NCI-H1105 (cell line): ENCODE measurements around the gene CLSTN2.

ENCODE experiments used
- DNase-seq: peaks from one replicate; lab custom pipeline; 2025; lab: John Stamatoyannopoulos, UW

Gene CLSTN2

DNA sequence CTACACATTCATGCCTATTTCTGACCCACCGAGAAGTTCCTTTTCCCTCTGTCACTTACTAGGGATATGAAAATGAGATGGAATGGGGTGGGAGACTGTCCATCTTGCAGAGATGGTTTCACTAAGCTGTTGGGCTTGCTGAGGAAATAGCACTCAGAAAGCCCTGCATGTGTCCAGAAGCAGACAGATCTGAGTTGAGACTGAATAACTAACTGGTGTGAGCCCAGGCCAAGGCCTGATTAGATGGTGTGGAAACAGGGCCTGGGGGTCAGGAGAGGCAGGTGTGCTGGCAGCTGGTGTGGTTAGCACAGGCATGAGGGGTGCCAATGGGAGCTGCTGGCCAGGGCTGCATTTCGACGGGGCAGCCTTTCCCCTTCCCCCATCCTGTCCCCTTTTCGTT, 72.1 kb downstream of the CLSTN2 start:
- no peak for DNase-seq

DNA sequence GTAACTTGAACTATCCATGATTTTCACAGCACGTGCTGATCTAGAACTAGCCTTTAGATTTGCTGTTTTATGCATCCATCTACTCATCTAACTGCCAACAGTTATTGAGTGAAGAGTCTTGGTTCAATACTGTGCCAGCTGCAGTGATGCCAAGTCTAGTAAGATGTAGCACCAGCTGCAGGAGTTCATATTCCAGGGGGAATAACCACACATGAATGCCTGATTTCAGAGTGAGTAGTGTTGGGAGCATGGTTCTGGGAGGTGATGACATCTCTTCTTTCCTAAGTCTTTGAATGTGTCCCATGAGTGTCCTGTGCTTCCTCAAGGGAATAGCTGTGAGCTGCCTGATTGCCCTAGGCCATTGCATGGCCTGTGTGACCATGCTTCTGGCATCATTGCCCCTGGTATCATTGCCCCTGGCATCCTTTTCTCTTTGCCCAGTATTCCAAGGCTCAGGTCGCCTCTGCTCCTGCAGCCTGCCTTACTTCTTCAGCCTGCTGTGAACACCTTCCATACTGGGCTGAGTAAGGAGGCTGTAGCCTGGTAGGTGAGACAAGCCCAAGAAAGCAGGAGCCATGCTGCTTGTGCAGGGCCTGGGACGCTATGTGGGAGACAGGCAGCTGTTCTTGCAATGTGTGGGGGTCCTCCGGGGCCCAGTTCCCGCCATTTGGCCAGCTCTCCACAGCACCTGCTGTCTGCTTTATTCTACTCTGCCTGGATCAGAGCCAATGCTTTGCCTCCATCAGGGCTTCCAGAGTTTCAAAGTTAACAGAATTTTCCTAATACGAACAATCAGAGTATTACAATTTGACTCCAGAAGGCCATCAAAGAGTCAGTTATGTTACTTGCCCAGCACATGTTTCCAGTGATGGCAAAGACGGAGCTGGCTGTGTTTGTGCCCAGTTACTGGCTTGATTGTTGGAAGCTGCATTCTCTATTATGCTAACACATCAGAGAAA, 73.2 kb downstream of the CLSTN2 start:
- peak; percentile 84 for DNase-seq

DNA sequence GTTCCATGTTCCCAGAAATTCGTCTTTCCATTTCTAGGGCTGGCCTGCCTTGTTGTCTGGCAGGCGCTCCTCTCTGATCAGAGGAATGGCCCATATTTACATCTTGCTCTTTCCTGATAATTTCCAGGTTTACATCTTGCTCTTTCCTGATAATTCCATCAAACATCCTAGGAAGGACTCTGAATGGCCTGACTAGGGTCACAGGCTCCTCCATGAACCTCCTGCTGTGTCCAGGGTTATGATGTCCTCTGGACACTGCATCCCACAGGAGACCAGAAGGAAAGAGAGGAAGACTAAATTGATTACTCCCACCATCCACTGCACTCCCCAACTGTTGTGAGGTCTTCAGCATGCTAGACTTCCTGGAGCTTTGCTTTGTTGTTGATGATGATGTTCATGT, 75.4 kb downstream of the CLSTN2 start:
- no peak for DNase-seq

DNA sequence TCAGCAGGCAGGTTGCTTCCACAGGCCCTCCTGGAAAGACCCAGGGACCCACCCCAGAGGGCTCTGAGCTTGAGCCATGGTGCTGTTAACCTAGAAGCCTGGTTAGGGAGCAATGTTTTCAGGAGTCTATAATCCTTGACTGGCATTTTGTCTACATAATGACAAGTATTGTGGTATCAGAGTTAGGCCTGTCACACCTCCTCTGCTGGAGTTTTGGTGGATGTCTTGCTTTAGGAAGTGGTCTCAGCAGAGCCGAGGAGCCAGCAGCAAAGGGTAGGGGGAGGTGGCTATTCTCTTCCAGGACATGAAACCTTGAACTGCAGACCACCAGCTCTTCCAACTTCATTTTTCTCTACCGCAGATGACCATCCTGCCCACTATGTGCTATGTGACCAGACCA, 76.1 kb downstream of the CLSTN2 start:
- DNase-seq: no peak

DNA sequence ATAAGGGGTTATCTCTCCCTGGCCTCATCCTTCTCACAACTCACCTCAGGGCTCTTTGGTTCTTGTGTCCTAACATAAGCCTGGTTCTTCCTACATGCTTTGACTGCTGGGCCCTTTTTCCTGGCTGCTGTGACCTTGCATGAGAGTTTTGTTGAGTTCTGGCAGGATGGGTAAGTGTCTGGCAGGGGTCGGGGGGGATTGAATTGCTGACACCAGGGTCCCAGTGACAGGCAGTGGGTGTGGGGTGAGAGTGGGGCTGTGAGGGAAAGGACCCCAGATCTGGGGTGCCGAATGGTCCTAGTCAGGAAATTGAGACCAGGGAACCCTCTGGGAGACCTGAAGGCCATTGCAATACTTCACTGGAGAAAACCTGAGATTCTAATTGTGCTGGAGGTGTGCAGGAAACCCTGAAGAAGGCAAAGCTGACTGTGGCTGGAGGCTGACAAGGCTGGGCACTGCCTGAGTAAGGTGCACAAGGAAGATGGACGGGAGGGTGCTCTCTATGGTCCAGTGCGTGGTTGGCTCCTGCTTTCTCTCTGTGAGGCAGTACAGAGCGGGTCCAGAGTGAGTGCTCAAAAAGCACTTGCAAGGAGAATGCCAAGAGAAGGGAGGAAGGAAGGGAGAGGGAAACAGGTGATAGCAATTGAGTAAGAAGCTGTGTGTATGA, 76.8 kb downstream of the CLSTN2 start:
- no peak for DNase-seq

DNA sequence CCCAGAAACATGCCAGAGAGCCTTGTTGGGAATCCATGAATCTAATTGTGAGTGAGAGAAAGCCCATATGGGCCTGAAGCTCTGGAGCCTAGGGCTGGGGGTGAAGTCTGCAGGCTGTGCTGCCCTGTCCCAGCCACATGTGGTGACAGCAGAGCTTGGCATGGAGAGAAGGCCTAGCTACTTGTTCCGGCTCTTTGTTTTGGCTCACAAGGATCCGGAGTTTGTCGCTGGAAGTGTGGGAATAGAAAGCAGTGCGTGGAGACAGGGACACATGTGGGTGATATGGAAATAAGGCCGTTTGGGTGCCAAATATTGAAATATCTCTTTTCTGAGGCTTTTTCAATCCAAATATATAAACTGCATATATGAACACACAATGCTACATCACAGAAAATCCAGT, 78.2 kb downstream of the CLSTN2 start:
- no peak for DNase-seq

DNA sequence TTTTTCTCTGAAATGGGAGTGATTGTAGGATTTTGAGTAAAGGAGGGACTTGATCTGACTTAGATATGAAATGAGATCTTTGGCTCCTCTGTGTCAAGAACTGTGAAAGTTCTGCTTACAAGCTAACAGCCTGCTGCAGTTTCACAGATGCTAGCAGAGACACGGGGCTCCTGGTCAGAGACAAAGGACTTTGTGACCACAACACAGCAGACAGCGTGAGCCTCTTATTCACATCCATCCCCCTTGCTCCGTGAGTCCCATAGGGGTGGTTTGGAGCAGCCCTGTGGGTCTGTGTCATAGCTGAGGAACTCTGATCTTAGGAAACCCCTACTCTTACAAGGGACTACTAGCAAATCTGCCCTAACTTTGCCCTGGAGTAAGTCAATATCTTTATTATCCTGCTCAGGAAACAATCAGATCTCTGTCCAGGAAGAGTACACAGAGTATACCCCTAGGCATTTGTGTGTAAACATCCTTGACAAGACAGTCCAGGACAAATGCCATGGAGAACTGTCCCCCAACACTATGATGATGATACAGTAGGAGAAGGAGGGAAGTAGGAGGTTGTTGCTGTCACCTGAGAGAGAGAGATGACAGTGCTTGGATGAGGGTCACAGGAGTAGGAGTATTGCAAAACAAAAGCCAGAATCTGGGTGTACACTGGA, 80.0 kb downstream of the CLSTN2 start:
- no peak for DNase-seq

DNA sequence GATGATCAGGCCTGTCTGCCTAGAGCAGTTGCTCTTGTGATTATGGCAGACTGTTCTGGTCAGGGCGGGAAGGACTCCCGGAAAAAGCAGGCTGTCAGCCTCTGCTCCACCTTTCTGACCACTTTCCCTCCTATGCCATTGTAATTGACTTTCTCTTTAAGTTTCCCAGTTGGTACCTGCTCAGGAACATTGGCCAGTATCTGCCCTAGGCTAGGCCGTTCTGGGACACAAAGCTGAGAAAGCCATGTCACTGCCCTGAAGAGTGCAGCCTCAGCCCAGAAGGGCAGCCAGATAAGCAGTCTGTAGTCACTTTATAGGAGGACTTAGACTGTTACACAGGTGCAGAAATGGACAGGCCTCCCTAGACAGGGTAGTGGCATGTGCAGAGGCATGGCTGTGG, 80.8 kb downstream of the CLSTN2 start:
- no peak for DNase-seq

DNA sequence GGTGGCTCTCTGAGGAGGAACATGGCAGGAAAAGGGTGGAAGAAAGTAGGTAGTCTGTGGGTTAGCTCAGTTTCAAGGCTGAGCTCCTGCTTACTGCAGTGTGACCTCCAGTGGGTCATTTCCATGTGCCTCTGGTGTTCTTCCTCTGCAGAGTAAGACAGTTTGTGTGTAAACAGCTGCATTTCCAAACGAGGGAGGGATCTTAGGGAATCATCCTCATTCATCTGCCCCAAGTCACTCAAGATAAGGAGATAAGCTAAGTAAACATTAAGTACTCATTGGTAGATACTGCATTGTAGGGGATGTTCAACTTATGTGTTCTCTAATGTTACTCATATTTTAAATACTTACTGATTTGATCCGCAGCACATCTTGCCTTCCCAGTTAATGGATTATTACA, 83.6 kb downstream of the CLSTN2 start:
- no peak for DNase-seq

DNA sequence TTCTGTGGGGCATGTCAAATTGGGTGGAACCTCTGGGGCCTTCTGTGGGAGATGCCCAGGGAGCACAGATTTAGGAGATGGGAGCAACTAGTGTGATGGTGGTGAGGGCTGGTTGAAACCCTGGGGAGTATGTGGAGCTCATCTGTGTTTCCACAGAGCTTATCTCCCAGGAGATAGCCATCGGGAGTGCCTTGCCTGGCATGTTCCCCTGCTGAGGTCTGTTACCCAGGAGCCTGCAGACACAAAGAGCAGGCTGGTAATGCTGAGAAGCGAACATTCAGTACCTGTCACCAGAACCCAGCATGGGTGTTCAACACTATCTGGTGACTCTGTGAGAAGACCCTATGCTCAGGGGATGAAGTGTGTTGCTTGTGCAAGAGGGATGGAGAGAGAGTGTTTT, 85.0 kb downstream of the CLSTN2 start:
- DNase-seq: no peak

DNA sequence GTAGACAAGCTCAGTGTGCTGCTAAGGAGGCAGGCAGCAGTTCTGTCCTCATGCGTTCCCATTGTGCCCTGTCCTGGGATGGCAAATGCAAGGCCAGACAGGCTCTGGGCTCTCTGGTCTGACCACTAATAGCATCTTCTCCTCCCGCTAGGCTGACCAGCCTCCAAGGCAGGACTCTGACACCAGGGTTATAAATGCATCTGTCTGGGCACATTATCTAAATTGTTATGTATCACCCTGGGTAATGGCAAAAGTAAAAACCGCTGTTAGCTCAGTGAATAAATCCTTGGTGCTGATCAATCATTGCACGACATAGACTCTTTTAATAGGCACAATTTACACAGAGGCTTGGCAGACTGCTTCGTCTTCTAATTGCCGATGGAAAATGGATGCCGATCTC, 85.6 kb downstream of the CLSTN2 start:
- no peak for DNase-seq

DNA sequence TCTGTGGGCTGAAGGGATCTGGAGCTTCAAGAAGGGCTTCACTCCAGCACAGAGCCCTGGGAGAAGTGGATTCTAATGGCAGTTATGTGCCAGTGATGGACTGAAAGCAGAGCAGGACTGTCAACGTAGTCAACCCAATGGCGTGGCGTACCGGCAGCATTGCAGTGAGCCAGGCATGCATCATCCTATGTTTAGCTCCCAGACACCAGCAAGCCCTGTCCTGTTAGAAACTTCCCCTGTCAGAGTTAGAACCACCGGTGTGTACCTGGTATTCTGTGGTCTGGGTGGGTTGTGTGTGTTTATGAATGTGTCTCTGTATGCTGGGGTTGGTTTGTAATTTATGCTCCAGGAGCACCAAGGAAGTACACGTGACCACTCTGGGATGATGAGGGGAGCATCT, 86.3 kb downstream of the CLSTN2 start:
- no peak for DNase-seq

DNA sequence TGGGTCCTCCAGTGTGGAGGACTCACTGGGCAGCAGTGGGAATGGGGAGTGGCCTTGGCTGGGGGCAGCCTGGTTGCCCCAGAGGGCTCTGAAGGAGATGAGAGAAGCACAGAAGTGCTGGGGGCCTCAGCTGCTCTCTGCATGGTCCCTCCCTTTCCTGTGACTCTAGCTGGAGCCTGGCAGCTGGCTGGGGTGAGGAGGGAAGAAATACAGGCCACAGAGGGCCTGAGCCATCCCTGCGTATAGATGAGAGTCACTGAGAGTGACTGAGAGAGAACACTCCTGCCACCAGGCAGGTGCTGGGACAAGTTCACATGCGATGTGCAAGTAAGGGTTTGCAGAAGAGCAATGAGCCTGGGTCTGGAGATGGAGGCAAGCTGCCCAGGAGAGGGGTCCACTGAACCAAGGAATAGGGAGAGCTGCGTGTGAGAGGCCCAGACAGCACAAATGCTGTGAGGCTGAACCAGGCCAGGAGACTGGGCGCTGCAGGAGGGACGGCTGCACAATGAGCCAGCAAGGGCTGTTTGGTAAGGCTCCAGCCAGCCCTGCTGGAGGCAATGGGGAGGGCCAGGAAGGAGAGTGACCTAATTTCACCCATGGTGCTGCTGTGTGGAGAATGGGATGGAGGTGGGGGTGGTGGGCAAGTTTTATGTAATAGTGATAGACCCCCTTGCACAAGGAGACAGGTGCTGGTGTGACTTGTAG, 87.2 kb downstream of the CLSTN2 start:
- no peak for DNase-seq

DNA sequence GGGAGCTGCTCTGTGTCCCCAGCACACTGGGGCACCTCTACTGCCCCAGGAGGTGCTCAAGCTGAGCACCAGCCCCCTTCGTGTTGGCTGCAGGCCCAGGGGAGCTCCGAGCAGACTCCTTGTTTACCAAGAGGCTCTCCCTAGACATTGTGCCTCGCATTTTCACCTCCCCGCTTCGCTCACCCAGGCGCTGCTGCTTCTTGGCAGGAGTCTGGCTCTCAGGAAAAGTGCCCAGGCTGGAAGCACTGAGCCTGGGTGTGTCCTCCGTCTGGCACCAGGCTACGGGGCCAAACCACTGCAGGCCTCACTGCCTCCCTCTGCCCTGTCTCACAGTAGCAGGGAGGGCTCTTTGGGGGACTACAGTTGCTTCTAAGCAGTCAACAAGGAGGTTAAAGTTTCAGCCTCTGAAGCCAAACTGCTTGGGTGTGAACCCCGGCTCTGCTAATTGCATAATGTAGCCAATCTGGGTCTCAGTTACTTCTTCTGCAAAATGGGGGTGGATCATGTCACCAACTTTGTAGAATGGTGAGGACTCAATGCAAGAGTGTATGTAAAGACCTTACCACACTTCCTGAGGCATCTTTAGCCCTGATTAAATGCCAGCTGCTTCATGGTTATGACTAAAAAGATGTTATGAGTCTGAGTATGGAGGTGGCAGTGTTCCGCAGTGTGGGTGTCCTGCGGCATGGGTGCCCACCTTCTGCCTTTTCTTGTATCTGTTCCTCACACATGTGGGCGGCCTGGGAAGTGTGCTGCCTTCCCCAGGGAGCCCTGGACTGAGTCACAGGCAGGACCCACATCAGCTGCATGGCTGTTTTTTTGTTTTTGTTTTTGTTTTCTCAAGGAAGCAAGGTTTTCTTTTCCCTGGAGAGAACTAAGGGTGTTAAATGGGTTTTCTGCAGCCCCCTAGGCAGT, 88.9 kb downstream of the CLSTN2 start:
- peak; percentile 54 for DNase-seq

DNA sequence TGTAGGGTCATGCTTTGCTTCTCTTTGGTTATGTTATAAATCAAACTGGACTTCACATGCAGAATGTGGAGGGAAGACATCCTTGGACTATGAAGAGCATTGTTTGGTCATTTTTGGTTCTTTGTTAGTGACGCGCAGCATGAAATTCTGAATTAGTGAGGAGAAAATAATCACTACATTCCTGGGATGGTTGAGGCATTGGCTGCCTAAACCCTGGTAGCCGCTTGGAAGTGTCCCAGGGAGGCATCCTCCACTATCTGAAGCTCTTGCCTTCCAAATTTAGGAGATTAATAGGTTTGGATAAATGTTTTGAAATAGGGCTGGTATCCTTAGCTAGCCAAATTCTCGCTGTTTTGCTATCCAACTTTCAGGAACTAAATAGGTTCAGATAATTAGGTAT, 96.2 kb downstream of the CLSTN2 start:
- DNase-seq: no peak

DNA sequence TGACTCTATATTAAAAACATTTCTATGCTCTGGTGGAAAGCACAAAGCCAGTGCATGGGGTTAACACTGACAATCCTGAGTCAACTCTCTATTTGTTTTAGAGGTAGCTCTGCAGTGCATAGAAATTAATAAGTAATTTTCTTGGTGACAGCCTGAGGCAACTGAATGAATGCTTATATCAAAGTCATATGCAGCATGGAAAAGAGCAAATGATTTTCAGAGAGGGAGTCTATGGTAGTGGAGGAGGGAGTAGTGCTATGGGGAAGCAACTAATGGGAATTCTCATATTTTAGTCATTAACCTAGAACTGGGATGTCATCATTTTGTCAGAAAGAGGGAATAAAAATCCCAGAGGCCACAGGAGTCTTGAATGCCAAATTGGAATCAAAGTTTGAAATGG, 99.1 kb downstream of the CLSTN2 start:
- DNase-seq: no peak

DNA sequence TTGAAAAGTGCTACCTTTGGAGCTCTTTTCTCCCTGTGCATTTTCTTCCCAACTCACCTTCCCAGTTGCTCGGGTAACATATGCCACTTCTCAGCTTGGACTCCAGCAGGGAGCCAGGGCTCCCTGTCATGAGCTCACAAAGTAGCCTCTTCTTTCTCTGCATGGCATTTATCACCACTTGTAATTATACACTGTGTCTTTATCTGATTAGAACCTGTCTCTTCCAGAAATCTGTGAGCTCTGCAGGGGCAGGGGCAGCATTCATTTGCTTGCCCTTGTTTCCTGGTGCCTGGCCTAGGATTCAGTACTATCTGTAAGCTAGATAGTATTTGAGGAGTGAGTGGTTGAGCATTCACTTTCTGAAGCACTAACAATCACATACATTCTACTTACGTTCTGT, 100.9 kb downstream of the CLSTN2 start:
- no peak for DNase-seq

DNA sequence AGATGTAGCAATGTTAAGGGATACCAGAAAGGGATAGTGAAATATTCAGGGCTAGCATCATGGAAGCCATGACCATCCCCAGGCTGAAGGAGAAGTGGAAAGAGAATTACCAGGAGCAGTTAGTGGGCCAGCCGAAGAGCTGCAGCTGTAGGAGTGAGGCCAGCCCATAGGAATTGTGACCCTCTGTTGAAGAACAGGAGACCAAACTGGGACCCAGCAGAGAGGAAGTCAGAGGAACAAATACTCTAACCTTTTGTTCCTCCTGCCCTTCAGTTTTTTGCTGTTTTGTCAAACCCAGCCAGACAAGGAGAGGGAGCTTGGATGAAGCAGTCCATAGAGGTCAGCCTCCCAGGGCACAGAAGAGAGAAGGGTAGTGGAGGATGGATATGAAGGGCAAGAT, 115.4 kb downstream of the CLSTN2 start:
- no peak for DNase-seq

DNA sequence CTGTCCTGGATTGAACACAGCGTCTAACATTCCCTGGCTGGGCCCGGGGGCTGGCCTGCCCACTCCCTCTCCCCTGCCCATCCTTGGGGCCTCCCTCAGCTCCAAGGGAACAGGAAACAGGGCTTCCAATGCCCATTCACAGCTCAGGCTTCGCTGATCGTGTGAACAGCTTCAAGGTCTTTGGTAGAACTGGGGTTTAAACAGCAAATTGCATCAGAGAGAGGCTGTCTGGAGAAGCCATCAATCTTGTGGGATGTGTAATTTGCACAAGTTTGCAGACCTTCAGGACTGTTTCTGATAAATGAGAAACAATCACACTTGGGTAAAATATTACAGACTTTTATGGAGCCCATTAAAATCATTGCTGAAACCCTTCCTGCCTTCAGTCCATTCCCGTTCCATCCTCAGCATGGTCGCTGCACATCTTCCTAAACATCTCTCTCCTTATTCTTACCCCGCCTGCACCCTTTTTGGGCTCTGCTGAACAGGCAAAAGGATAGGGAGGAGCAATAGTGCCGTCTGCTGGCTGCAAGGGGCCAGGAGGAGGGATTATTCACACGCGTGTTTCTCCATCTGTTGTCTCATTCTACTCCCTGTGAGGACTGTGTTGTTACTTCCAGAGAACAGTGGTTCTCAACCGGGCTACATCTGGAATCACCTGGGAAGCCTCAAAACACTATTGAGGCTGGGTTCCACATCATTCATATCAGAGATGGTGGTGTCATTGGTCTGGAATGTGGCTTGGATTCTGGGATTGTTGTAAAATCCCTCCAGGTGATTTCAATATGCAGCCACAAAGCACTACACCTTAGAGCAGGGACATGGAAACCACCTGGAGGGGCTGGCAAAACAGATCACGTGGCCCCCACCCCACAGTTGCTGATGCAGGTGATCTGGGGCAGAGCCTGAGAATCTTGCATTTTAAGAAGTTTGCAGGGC, 116.3 kb downstream of the CLSTN2 start:
- DNase-seq: peak; percentile 16
